ENCODE data around the gene TCF19.

The TCF19 gene

DNA sequence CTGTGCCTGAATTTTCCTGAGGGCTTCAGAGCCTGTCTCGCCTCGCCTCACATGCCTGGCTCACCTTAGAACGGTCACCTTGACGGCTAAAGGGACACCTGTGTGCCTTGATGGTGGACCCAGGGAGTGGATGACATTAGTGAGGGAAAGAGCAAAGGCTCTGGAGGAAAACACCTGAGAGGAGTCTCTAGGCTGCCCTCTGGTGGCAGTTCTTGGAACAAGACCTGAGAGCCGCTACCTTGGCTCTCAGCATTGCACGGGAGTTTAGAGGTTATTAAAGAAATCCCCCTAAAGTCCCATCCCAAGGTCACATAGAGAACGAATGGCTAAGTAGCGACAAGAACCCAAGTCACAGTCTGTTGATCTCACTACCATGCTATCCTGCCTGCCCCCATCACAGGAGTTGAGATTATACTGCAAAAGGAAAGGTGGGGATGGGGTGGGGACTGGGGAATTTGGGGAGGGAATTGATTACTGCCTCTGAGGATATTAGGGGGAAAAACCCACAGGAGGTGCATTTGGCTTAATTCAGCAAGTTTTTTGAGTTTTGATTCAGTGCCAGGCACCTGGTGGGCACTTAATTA lies 30.2 kb upstream of the TCF19 start:
- peak; percentile 92 for DNase-seq

DNA sequence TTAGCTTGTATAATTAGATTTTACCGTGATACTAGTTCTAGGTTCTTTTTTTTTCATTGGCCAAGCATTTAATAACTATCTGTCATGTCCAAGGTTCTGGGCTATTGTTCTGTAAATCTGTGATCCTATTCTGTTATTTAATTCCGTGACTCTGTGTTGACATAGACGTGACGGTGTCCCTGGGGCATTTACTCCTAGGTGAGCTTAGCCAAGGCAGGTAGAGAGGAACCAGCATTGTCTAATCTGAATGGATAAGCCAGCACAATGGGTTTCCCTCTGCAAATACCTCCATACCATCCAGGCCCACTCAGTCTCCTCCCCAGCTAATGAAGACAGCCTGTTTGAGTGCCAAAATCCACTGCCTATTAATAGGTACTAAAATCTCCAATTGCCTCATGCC lies 29.3 kb upstream of the TCF19 start:
- no peak for DNase-seq

GRCh38 chr6:31130751-31131150 lies 27.6 kb upstream of the TCF19 start:
- no peak for DNase-seq

DNA sequence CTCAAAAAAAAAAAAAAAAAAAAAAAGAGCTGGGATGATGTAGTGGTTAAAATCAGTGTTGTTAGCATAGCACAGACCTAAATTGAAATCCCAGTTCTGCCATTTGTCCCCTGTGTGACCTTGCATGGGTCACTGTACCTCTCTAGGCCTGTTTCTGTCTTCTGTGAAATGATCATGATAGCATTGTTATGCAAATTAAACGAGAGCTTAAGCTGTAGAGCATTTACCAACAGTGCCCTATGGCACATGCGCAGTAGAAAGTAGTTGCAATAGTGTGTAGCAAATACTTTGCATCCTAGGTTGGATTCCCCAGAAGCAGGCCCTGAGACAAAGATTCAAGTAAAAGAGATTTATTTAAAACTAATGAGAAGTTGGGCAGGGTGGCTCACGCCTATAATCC lies 26.8 kb upstream of the TCF19 start:
- DNase-seq = no peak

GRCh38 chr6:31132806-31133205 lies 25.6 kb upstream of the TCF19 start:
- DNase-seq = no peak

DNA sequence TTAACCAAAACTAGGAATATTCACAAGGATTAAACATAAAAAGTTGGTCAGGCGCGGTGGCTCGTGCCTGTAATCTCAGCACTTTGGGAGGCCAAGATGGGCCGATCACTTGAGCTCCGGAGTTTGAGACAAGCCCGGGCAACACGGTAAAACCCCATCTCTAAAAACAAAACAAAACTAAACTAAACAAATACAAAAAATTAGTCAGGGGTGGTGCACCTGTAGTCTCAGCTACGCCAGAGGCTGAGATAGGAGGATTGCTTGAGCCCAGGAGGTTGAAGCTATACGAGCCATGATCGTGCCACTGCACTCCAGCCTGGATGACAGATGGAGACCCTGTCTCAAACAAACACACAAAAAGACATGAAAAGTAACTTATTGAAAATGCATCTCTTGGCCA lies 22.7 kb upstream of the TCF19 start:
- DNase-seq = no peak

DNA sequence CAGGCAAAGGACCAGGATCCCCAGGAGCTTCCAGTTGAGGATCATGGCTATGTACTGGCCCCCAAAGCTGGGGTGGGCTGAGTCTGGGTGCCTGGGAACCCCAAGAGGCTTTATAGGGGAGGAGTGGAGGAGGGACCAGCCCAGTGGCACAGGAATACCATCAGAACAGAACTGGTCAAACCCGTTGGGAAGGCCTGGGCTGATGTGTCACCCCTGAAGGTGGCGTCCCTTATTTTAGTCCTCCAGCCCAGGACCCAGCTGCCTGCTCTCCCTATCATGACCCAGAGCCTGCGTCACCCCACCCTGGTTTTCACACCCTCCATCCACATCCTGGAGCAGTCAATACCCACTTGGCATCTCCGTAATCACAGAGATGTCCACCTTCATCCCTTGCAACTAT lies 19.4 kb upstream of the TCF19 start, which contains the start of gene PSORS1C2:
PSORS1C2 (minus strand) TSS at position 85 of the 400 bp plus-strand sequence; CDS start at position 45, 40 bp downstream.
- DNase-seq = no peak

GRCh38 chr6:31139599-31139998 lies 18.8 kb upstream of the TCF19 start:
- DNase-seq = no peak

DNA sequence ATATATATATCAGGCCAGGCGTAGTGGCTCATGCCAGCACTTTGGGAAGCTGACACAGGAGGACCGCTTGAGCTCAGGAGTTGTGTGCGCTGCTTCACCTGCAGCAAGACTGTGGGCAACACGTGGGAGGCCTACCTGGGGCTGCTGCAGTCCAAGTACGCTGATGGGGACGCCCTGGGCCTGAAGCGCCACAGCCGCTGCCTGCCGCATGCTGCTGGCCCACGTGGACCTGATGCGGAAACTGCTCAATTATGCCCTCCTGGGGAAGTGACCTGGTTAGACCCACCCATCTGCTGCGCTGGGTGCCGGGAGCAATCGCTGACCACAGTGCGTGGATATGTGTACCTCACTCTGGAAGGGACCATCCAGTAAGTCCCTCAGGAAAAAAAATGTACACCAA lies 17.7 kb upstream of the TCF19 start:
- no peak for DNase-seq

GRCh38 chr6:31142361-31142761 lies 16.0 kb upstream of the TCF19 start:
- no peak for DNase-seq

DNA sequence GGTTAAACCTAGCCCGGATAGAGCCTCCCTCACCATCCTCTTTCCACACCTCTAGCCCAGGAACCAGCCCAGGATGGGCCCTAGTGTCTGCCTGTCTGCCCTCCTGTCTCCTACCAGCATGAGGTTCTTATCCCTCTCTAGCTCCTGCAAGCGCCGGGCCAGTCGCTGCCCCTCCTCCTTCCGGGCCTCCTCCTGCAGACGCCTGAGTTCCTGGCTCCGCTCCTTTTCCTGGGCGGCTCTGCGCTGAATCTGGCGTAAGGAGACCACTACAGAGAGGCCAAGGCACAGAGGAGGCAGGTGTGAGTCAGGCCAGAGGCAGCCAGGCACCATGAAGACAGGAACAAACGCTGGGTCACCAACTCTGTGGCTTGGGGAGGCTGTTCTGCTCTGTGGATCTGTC lies 15.2 kb upstream of the TCF19 start:
- no peak for DNase-seq

DNA sequence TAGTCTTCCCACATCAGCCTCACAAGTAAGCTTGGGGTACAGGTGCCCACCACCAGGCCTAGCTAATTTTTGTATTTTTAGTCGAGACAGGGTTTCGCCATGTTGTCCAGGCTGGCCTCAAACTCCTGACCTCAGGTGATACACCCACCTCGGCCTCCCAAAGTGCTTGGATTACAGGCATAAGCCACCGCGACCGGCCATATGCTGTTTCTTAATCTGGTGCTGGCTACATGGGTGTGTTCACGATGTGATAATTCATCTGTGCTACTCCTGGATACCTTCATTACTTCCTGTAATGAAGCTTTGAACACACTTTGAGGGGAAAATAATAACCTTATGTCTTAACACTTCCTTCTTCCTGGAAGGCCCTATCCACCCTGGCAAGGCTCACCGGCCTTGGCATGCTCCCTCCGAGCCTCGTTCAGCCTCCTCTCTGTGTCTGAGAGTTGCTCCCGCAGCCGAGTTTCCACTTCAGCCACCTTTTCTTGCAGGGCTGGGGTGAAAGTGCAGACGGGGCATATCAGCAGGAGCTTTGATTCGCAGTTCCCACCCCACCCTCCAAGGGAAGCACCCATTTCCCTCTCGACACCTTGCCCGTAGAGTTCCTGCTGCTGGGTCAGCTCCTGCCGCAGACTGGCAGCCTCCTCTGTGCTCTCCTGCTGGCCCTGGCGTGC lies 14.0 kb upstream of the TCF19 start:
- no peak for DNase-seq

DNA sequence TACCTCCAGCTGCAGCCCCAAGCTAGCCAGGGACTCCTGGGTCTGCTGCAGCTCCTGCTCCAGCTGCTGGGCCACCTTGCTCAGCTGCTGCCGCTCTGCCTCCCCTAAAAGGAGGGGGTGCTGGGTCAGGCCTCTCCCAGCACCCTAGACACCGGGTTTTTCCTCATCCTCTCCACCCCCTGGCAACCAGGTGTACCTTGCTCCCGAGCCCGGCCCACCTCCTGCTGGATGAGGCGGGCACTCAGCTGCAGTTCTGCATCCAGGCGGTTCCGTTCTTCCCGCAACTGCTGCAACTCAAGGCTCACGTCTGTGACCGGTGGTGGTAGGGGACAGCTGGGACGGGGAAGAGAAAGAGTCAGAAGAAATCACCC lies 13.4 kb upstream of the TCF19 start:
- no peak for DNase-seq

- no peak for DNase-seq
Measured at GRCh38 chr6:31145386-31145785, 13.0 kb upstream of the TCF19 start.

DNA sequence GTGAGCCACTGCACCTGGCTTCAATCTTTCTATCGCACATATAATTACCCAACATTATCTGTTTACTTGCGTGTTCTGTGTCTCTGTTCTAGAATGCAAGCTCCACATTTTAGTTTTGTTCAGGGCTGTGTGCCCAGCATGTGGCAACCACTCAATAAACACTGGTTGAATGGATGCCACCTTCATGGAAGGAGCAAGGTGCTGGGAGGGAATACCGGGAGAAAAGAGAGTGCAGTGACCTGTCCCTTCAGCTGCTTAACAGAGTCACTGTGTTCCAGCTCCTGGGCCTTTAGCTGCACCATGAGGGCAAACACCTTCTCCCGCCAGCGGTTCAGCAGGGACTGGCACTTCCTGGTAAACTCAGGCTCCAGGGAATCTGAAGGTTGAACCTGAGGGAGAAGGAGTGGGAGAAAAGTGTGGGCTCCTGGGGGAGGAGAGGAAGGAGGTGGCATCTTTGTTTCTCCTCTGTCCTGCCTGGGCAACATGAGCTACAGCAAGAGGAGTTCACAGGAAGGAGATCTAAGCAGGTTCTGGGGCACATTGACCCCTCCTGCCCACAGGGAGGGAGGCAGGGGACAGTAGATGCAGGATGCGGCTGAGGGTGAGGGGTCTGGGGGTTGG lies 8.5 kb upstream of the TCF19 start:
- no peak for DNase-seq

GRCh38 chr6:31152781-31153180 lies 5.6 kb upstream of the TCF19 start:
- DNase-seq = no peak

DNA sequence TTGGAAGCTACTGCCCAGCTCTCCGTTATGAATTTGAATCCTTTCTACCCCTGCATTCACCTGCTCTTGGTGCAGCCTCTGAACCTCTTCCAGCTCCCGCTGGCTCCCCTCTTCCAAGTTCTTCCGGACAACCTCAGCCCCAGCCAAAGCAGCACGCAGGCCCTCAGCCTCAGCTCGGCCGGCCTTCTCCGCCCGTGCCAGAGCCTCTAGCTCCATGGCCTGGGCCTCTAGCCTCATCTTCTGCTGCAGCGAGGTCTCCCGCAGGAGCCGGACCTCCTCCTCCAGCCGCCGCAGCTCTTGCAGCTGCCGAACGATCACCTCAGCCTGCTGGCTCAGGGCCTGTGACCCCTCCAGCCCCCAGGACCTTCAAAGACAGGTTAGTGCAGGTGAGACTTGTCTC lies 4.0 kb upstream of the TCF19 start:
- no peak for DNase-seq

DNA sequence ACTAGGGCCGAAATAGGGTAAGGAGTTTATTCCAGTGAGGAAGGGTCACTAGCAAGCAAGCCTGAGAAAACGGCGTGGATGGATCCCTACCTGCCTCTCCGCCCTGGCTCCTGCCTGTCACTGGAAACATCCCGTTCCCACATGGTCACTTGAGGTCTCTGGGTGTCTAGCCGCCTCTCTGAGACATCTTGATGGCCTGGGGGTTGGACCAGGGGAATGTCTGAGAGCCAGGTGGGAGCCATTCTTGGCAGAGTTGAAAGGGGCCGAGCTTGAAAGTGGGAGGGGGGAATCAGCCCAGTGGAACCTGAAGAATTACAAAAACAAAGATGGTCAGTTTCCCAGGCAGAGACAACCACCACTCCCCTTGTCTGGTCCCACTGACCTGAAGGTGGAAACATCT lies 1.7 kb upstream of the TCF19 start:
- DNase-seq = no peak

- DNase-seq = no peak
Measured at GRCh38 chr6:31157513-31158139, 763 bp upstream of the TCF19 start, which contains the start of gene CCHCR1. Gene CCHCR1, minus strand, starts transcription at chr6:31157802. Its CDS starts 202 bp downstream, at chr6:31157600.

DNA sequence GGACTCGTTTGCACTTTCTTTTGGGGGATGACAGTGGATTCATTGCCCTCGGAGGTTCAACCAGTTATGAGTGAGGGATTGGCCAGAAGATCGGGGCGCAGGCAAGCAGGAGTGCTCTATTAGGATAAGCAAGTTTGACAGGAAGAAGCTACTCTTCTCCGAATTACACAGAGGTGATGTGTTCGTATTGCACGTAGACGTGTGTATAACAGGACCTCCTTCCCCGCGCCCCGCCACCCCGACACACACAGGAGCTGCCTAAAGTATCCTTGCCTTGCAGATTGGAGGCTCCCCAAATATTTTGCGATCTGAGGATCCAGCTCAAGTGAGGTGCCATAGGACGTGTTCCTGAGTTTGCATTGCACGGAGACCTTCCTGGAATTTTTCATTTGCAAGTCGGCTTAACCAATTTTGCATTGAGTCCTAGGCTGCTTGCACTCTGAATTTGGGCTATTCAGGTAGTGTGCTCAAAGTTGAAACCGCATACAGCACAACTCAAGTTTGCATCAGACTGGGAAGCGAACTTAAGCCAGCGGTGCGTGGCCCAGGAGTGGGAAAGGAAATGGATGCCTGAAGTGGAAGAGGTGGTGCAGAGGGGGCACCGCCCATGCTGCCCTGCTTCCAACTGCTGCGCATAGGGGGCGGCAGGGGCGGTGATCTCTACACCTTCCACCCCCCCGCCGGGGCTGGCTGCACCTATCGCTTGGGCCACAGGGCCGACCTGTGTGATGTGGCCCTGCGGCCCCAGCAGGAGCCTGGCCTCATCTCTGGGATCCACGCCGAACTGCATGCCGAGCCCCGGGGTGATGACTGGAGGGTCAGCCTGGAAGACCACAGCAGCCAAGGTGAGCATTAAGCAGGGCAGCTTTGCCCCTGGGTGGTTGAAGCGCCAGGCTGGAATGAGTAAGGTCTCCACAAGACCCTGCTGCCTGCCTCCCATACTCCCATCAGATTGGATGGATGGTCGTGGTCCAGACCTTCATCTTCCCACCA lies 770 bp downstream of the TCF19 start:
- peak; percentile 67 for DNase-seq

- no peak for DNase-seq
Measured at GRCh38 chr6:31161216-31162126, 3.1 kb downstream of the TCF19 start.
